Activated naive CD8-positive, alpha-beta T cell treated with anti-CD3 and anti-CD28 coated beads, Interleukin-2, amount 50 U/mL, for 24 hours (primary cell): ENCODE results near the gene MTF2.
"Not testable (repeated sequence)": the region's sequence is repeated elsewhere in the genome, so short reads cannot be mapped to it uniquely, and the experiment has no call there.

Experiments
- ATAC-seq: fragments of 150-1000 bp; cut with Tn5 transposase; one replicate; pipeline ENCODE4 v1.10.0; 2021
- DNase-seq: peaks from one replicate; pipeline ENCODE4 v3.0.0; 2021
- H3K27ac Mint-ChIP-seq: one replicate; pipeline ENCODE4 v1.8.0; 2021; ENCODE audit warnings: mild to moderate bottlenecking, mixed read lengths
- H3K27me3 Mint-ChIP-seq: one replicate; pipeline ENCODE4 v1.8.0; 2021; ENCODE audit warnings: mixed read lengths
- H3K36me3 Mint-ChIP-seq: one replicate; pipeline ENCODE4 v1.8.0; 2021; ENCODE audit warnings: low read depth, mixed read lengths
- H3K4me1 Mint-ChIP-seq: one replicate; pipeline ENCODE4 v1.8.0; 2021; ENCODE audit warnings: mixed read lengths
- H3K4me3 Mint-ChIP-seq: one replicate; pipeline ENCODE4 v1.8.0; 2021; ENCODE audit warnings: mild to moderate bottlenecking, moderate library complexity, mixed read lengths
- H3K9me3 Mint-ChIP-seq: one replicate; pipeline ENCODE4 v1.8.0; 2021; ENCODE audit warnings: mixed read lengths

The MTF2 gene

GRCh38 chr1:93142161-93142560 is 63.1 kb downstream of the MTF2 start:
- ATAC-seq (no peak), DNase-seq (no peak)
- peaks cover 2% of the 10 kb centered on the region for H3K4me1 Mint-ChIP-seq
- H3K9me3 Mint-ChIP-seq: no peaks in the 10 kb centered on the region
- H3K36me3 Mint-ChIP-seq: peaks cover 33% of the 10 kb centered on the region
- H3K27ac Mint-ChIP-seq: no peak overlapping the region
- no peaks in the 10 kb centered on the region for H3K27me3 Mint-ChIP-seq
- no peak overlapping the region for H3K4me3 Mint-ChIP-seq

DNA sequence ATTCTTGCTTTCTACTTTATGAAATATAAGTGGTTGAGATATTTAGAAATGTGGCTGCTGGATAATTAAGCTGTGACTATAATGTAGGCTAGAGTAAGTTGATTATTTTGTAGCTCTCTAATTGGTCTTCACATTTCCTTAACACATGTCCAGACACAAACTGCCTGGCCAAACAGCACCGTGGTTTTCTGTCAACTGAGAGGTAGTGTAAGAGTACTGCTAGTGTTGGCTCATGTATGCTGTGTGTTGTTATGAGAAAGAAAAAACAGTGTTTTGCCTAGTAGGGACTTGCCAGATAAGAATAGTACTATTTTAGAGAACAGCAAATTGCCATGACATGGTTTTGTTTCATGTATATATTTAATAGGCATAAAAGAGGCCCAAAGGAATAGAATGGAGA is 64.1 kb downstream of the MTF2 start:
- H3K9me3 Mint-ChIP-seq: no peaks in the 10 kb centered on the region
- H3K4me3 Mint-ChIP-seq: no peak overlapping the region
- H3K36me3 Mint-ChIP-seq: peaks cover 36% of the 10 kb centered on the region
- no peaks in the 10 kb centered on the region for H3K27me3 Mint-ChIP-seq
- peaks cover 2% of the 10 kb centered on the region for H3K4me1 Mint-ChIP-seq
- ATAC-seq (no peak), DNase-seq (no peak)
- H3K27ac Mint-ChIP-seq: no peak overlapping the region

DNA sequence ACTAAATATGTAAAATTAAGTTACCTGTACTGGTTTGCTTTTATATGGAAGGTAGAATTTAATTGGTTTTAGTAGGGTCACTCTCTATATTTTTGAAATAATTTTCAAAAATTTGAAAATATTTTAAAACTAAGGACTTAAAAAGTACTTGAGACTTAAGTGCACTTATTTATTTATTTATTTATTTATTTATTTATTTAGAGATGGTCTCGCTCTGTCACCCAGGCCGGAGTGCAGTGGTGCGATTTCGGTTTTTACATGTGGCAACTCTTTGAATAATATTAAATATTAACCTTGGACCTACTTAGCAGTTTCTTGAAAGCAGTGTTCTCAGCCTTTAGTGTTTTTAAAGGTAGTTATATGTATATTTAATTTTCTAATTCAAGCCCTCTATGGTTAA is 64.7 kb downstream of the MTF2 start:
- Mint-ChIP-seq H3K27ac (no peak overlapping the region), H3K4me1 (peaks cover 2% of the 10 kb centered on the region), H3K4me3 (no peak overlapping the region), H3K9me3 (no peaks in the 10 kb centered on the region), H3K36me3 (peaks cover 38% of the 10 kb centered on the region), H3K27me3 (no peaks in the 10 kb centered on the region)
- DNase-seq: no peak
- no peak for ATAC-seq

DNA sequence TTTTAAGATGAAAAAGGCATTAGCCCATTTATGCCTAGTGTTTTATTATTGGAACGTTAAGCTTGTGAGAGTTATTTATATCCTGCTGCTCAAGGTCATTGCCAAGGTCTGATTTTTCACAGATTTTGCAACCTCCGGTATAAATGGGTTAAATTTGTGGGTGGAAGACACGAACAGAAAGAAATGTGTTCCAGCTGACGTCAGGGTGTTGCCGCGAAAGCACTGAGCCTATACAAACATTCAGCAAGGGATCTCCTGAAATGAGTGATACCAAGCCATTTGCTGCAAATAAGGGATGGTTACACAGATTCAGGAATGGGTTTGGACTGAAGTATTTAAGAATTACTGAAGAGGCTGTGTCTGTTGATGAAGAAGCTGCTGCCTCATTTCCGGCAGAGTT is 68.9 kb downstream of the MTF2 start:
- Mint-ChIP-seq H3K36me3 (peaks cover 34% of the 10 kb centered on the region), H3K27me3 (no peaks in the 10 kb centered on the region), H3K4me1 (no peaks in the 10 kb centered on the region), H3K27ac (no peak overlapping the region), H3K4me3 (no peak overlapping the region), H3K9me3 (no peaks in the 10 kb centered on the region)
- no peak for DNase-seq
- no peak for ATAC-seq

GRCh38 chr1:93150729-93151128 is 71.6 kb downstream of the MTF2 start:
- H3K4me1 Mint-ChIP-seq: peaks cover 11% of the 10 kb centered on the region
- no peaks in the 10 kb centered on the region for H3K27me3 Mint-ChIP-seq
- no peak for DNase-seq
- H3K36me3 Mint-ChIP-seq: peaks cover 36% of the 10 kb centered on the region
- H3K27ac Mint-ChIP-seq: peak overlapping the region; percentile 23
- ATAC-seq: no peak
- H3K9me3 Mint-ChIP-seq: no peaks in the 10 kb centered on the region
- no peak overlapping the region for H3K4me3 Mint-ChIP-seq

DNA sequence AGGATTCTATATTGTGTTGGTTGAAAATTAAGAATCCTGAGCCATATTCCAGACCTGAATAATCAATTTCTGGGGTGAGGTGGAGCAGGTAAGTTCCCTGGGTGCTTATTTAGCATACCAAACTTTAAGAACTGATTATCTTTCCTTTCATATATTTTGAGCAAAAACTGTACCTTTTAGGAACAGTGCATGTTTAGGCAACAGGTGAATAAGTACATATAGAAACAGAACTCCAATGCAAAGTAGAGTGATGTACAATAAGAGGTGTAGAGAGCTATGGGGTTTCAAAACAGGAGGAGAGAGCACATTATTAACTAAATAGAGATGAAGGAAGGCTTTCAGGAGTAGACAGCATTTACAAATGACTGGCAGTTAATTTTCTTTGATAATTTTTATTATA is 72.4 kb downstream of the MTF2 start:
- H3K4me1 Mint-ChIP-seq: peaks cover 14% of the 10 kb centered on the region
- no peak overlapping the region for H3K27ac Mint-ChIP-seq
- no peaks in the 10 kb centered on the region for H3K9me3 Mint-ChIP-seq
- ATAC-seq: no peak
- no peak overlapping the region for H3K4me3 Mint-ChIP-seq
- no peak for DNase-seq
- no peaks in the 10 kb centered on the region for H3K27me3 Mint-ChIP-seq
- H3K36me3 Mint-ChIP-seq: peaks cover 40% of the 10 kb centered on the region

- no peak for DNase-seq
- Mint-ChIP-seq H3K9me3 (no peaks in the 10 kb centered on the region), H3K27me3 (no peaks in the 10 kb centered on the region), H3K36me3 (peaks cover 31% of the 10 kb centered on the region), H3K4me1 (peaks cover 14% of the 10 kb centered on the region), H3K27ac (no peak overlapping the region), H3K4me3 (no peak overlapping the region)
- no peak for ATAC-seq
Measured at GRCh38 chr1:93152835-93153234, 73.8 kb downstream of the MTF2 start.

GRCh38 chr1:93154898-93155297 is 75.8 kb downstream of the MTF2 start:
- H3K27ac Mint-ChIP-seq: peak overlapping the region; percentile 19
- ATAC-seq (no peak), DNase-seq (no peak)
- peaks cover 14% of the 10 kb centered on the region for H3K4me1 Mint-ChIP-seq
- no peak overlapping the region for H3K4me3 Mint-ChIP-seq
- H3K27me3 Mint-ChIP-seq: no peaks in the 10 kb centered on the region
- H3K36me3 Mint-ChIP-seq: peaks cover 27% of the 10 kb centered on the region
- H3K9me3 Mint-ChIP-seq: no peaks in the 10 kb centered on the region

DNA sequence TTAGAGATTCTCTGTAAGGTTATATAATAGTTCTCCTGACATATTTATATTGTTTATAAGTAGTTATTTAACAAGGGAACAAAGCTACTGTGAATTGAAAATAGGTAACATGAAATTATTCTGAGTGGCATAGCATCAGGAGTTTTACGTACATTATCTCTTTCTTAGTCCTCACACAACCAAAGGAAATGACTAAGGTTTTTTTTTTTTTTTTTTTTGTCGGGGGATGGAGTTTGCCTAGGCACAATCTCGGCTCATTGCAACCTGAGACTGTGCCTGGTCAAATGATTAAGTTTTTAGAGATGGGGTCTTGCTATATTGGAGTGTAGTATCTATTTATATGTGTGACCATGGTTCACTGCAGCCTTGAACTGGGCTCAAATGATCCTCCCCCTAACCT is 76.3 kb downstream of the MTF2 start:
- Mint-ChIP-seq H3K36me3 (peaks cover 26% of the 10 kb centered on the region), H3K4me1 (peaks cover 15% of the 10 kb centered on the region), H3K27me3 (no peaks in the 10 kb centered on the region), H3K9me3 (no peaks in the 10 kb centered on the region), H3K27ac (peak overlapping the region; percentile 19), H3K4me3 (no peak overlapping the region)
- ATAC-seq: peak; percentile 43
- no peak for DNase-seq

GRCh38 chr1:93159337-93159736 is 80.3 kb downstream of the MTF2 start:
- H3K9me3 Mint-ChIP-seq: no peaks in the 10 kb centered on the region
- no peak overlapping the region for H3K4me3 Mint-ChIP-seq
- H3K27ac Mint-ChIP-seq: no peak overlapping the region
- ATAC-seq (no peak), DNase-seq (no peak)
- peaks cover 18% of the 10 kb centered on the region for H3K4me1 Mint-ChIP-seq
- no peaks in the 10 kb centered on the region for H3K27me3 Mint-ChIP-seq
- H3K36me3 Mint-ChIP-seq: peaks cover 25% of the 10 kb centered on the region

- Mint-ChIP-seq H3K36me3 (peaks cover 41% of the 10 kb centered on the region), H3K9me3 (peaks cover 13% of the 10 kb centered on the region), H3K4me1 (peaks cover 13% of the 10 kb centered on the region)
- H3K27me3 Mint-ChIP-seq, DNase-seq, H3K27ac Mint-ChIP-seq, ATAC-seq, H3K4me3 Mint-ChIP-seq: not testable (repeated sequence)
Measured at GRCh38 chr1:93163314-93163713, 84.2 kb downstream of the MTF2 start.

- DNase-seq (no peak), ATAC-seq (no peak)
- H3K27me3 Mint-ChIP-seq: no peaks in the 10 kb centered on the region
- H3K36me3 Mint-ChIP-seq: peaks cover 46% of the 10 kb centered on the region
- H3K9me3 Mint-ChIP-seq: peaks cover 17% of the 10 kb centered on the region
- H3K4me3 Mint-ChIP-seq: no peak overlapping the region
- peaks cover 20% of the 10 kb centered on the region for H3K4me1 Mint-ChIP-seq
- H3K27ac Mint-ChIP-seq: no peak overlapping the region
Measured at GRCh38 chr1:93164816-93165215, 85.7 kb downstream of the MTF2 start.

DNA sequence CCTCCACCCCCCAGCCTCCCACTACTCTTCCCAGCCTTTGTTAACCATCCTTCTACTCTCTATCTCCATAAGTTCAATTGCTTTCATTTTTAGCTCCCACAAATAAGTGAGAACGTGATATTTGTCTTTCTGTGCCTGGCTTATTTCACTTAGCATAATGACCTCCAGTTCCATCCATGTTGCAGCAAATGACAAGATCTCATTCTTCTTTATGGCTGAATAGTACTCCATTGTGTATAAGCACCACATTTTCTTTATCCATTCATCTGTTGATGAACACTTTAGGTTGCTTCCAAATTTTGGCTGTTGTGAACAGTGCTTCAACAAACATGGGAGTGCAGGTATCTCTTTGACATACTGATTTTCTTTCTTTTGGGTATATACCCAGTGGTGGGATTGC is 86.8 kb downstream of the MTF2 start:
- Mint-ChIP-seq H3K4me1 (peaks cover 21% of the 10 kb centered on the region), H3K9me3 (peaks cover 17% of the 10 kb centered on the region), H3K36me3 (peaks cover 47% of the 10 kb centered on the region)
- H3K4me3 Mint-ChIP-seq, H3K27me3 Mint-ChIP-seq, DNase-seq, H3K27ac Mint-ChIP-seq, ATAC-seq: not testable (repeated sequence)

DNA sequence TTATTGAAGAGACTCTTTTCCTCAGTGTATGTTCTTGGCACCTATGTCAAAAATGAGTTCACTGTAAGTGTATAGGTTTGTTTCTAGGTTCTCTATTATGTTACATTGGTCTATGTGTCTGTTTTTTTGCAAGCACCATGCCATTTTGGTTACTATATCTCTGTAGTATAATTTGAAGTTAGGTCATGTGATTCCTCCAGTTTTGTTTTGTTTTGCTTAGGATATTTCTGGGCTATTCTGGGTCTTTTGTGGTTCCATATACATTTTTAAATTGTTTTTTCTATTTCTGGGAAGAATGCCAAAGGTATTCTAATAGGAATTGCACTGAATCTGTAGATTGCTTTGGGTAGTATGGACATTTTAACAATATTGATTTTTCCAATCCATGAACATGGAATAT is 87.9 kb downstream of the MTF2 start:
- Mint-ChIP-seq H3K27ac (no peak overlapping the region), H3K27me3 (no peaks in the 10 kb centered on the region), H3K4me1 (peaks cover 28% of the 10 kb centered on the region), H3K36me3 (peaks cover 46% of the 10 kb centered on the region), H3K4me3 (no peak overlapping the region), H3K9me3 (peaks cover 17% of the 10 kb centered on the region)
- ATAC-seq: no peak
- DNase-seq: no peak

DNA sequence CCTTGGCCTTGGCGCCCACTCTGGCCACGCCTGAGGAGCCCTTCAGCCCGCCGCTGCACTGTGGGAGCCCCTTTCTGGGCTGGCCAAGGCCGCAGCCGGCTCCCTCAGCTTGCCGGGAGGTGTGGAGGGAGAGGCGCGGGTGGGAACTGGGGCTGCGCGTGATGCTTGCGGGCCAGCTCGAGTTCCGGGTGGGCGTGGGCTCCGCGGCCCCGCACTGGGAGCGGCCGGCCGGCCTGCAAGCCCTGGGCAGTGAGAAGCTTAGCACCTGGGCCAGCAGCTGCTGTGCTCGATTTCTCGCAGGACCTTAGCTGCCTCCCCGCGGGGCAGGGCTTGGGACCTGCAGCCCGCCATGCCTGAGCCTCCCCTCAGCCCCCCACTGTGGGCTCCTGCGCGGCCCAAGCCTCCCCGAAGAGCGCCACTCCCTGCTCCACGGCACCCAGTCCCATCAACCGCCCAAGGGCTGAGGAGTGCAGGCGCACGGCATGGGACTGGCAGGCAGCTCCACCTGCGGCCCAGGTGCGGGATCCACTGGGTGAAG is 91.1 kb downstream of the MTF2 start:
- H3K9me3 Mint-ChIP-seq: peaks cover 21% of the 10 kb centered on the region
- H3K27me3 Mint-ChIP-seq, H3K27ac Mint-ChIP-seq, H3K4me3 Mint-ChIP-seq, ATAC-seq, DNase-seq: not testable (repeated sequence)
- peaks cover 53% of the 10 kb centered on the region for H3K36me3 Mint-ChIP-seq
- peaks cover 46% of the 10 kb centered on the region for H3K4me1 Mint-ChIP-seq

DNA sequence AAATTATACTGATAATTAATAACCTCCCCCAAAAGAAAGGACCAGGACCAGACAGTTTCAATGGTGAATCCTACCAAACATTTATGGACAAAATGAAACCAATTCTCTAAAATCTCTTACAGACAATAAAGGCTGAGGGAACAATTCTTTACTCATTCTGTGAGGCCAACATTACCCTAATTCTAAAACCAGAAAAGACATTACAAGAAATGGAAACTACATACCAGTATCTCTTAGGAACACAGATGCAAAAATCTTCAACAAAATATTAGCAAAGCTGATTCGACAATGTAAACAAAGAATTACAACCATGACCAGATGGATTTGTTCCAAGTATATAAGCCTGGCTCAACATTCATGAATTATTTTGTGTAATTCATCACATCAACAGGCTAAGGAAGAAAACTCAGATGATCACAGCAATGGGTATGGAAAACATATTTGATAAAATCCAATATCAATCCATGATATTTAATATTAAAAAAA is 92.5 kb downstream of the MTF2 start:
- Mint-ChIP-seq H3K4me3 (peak overlapping the region; percentile 74), H3K27me3 (no peaks in the 10 kb centered on the region), H3K36me3 (peaks cover 50% of the 10 kb centered on the region), H3K27ac (peak overlapping the region; percentile 59), H3K9me3 (peaks cover 19% of the 10 kb centered on the region), H3K4me1 (peaks cover 54% of the 10 kb centered on the region)
- ATAC-seq (no peak), DNase-seq (no peak)
